ENCODE measurements around the gene GLB1L2.

- TF ChIP-seq, protein P1, sequence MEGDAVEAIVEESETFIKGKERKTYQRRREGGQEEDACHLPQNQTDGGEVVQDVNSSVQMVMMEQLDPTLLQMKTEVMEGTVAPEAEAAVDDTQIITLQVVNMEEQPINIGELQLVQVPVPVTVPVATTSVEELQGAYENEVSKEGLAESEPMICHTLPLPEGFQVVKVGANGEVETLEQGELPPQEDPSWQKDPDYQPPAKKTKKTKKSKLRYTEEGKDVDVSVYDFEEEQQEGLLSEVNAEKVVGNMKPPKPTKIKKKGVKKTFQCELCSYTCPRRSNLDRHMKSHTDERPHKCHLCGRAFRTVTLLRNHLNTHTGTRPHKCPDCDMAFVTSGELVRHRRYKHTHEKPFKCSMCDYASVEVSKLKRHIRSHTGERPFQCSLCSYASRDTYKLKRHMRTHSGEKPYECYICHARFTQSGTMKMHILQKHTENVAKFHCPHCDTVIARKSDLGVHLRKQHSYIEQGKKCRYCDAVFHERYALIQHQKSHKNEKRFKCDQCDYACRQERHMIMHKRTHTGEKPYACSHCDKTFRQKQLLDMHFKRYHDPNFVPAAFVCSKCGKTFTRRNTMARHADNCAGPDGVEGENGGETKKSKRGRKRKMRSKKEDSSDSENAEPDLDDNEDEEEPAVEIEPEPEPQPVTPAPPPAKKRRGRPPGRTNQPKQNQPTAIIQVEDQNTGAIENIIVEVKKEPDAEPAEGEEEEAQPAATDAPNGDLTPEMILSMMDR (IDR thresholded peaks at IDR 0.05 in 2 of 3, conservative IDR thresholded peaks at IDR 0.05 in 1 of 3; ENCODE audit: borderline replicate concordance in 1 of 3, insufficient read depth in 1 of 3, low read depth in 2 of 3, low read length in 2 of 3) = no peak
- no peak for TF ChIP-seq ELF1 (IDR thresholded peaks at IDR 0.05; ENCODE audit: borderline replicate concordance, low read depth)
- no peak for TF ChIP-seq EZH2 (IDR thresholded peaks at IDR 0.05)
- TF ChIP-seq SP1 (IDR thresholded peaks at IDR 0.05; ENCODE audit: low read depth) = no peak
Measured at GRCh38 chr11:134399293-134399654, 67.5 kb downstream of the GLB1L2 start.

Data from HCT116 (cell line).